Activated effector memory CD4-positive, alpha-beta T cell treated with Interleukin-2 at 50 U/mL for 16 hours (primary cell): ENCODE results near the gene PTGR2.
"Not testable (repeated sequence)": the region's sequence is repeated elsewhere in the genome, so short reads cannot be mapped to it uniquely, and the experiment has no call there.

Source experiments
- DNase-seq: peaks from one replicate; pipeline ENCODE4 v3.0.0-alpha.2; 2020

Gene PTGR2

DNA sequence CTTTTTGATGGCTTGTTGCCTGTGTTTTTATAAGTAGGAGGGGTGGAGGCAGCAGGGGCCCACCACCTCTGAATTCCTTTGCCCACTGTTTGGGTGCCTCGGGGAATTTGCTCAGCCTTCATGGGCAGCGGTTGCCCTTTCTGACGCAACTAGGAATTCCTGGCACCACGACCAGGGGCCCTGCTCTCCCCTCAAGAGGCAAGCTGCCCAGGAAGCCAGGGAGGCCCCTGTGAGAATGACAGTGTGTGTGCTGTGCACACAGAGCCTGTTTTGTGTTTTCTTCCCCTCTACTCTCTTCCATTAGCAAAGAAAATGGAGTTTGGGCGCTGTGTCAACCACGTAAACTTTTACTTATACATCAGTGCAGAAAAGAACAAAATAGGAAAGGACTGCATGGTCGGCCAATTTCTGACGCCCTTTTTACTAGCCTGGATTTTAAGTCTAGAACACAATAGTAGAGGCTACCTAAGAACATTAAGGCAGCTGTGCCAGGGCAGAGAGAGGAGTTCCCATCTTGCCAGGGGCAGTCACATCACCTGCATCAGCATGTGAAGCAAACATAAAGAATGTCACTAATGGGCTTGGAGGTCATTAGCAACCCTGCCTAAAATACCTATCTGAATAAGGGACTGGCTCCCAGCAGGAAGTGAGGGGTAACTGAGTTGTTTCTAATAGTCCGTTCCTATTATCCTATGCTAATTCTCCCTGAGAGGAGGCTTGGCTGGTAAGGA is 17.9 kb upstream of the PTGR2 start:
- DNase-seq, result no peak

DNA sequence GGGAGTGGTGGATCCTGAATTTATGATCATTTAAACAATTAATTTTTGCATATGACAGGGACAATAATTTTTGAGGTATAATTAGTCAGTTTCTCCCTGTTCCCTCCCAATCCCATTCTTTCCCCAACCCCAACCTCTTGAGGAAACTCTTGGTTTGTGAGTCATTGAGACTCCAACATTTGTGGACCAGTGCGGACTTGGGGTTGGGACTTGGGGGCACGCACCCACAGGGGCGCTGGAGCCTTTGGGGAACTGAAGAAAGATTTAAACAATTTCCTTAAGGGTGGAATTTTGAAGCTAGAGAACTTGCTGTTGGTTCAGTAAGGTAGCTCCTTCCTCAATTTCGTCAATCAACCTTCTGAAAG is 17.4 kb upstream of the PTGR2 start:
- DNase-seq, result no peak

DNA sequence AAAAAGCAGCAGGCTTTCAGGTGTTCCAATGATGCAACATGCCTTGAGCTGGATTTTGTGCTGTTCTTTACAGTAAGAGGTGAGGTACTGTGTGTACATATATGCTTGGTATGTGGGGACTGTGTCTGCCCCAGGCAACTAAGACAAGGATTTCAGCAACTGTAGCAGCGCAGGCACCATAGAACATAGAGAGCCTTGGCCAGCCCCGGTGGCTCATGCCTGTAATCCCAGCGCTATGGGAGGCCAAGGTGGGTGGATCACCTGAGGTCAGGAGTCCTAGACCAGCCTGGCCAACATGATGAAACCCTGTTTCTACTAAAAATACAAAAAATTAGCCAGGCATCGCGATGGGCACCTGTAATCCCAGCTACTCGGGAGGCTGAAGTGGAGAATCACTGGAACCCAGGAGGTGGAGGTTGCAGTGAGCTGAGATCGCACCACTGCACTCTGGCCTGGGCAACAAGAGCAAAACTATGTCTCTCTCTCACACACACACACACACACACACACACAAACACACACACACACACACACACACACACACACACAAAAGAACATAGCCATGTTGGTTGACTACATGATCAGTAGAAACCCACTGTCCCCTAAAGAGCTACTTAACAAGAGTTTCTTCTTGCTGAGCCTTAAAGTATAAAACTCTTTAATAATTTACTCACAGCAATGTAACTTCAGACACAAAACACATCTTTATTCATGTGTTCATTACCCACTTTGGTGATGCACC is 13.2 kb upstream of the PTGR2 start:
- DNase-seq, result not testable (repeated sequence)

DNA sequence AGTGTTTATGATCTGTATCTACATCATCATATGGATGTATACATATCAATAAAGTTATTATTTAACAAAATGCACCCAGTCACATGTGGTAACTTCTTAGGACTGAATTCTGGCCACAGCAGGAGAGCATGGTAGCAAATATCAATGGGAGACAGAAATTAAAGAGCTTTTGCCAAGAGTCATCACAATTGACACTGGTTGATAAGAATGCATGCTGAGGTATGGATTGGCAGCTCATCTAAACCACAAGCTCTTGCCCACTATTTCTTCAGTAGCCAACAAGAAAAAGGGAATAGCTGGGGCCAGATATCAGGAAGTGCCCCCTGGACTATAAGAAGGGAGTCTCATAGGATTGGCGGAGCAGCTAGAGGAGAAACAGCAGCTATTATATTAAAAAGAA is 9.4 kb upstream of the PTGR2 start:
- no peak for DNase-seq

DNA sequence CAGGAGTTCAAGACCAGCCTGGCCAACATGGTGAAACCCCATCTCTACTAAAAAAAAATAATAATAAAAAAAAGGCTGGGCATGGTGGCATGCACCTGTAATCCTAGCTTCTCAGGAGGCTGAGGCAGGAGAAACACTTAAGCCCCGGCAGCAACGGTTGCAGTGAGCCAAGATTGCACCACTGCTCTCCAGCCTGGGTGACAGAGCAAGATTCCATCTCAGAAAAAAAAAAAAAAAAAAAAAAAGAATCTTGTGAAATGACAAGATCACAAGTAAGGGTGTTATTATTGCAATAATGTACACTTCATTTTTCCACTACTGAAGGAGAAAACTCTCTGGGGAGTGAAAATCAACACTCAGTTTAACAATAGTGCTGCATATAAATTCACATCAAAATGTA is 8.8 kb upstream of the PTGR2 start:
- DNase-seq, result no peak

DNA sequence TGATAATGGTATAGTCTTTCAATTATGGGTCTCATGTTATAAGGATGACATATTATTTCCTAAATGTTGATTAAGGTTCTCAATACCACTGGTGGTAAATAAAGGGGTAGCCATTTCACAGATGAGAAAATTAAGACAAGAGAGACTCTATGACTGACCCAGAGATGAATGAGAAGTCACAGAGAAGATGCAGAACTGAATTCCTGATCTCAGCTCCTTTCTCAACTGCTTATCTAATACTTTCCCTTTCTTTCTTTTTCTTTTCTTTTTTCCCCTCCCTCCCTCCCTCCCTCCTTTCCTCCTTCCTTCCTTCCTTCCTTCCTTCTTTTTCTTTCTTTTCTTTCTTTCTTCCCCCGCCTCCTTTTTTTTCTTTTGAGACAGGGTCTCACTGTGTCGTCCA is 8.3 kb upstream of the PTGR2 start:
- no peak for DNase-seq

DNA sequence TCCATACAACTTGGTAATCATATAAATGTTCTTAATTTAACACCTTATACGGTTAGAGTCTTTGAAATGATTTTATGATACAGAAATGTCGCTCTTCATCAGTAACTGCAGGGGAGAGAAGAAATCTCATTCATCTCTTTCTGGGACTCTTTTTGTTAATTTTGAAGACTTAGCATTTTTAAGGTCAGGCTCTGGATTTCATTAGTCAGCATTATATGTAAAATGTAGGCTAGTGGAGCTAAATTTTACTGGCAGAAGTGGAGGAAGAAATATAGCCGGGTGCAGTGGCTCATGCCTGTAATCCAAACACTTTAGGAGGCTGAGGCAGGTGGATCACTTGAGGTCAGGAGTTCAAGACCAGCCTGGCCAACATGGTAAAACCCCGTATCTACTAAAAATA is 4.7 kb upstream of the PTGR2 start:
- no peak for DNase-seq

DNA sequence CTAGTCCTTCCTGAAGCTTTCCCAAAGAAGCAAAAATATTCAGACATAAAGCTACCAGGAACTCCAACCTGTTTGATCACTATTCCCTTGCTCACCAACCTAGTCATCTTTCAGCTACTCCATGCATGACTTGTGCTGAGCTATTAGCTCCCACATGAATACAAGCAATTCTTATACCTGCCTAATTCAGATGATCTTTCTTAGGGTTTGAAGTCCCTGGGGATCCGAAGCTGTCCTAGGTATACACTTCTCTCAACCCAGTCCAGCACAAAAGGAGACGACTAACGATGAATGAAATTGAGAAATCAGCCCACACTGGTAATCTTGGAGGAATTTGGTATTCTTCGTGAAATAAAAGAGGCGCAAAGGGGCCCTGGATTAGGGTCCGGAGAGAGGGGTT is 631 bp upstream of the PTGR2 start:
- DNase-seq, result no peak

DNA sequence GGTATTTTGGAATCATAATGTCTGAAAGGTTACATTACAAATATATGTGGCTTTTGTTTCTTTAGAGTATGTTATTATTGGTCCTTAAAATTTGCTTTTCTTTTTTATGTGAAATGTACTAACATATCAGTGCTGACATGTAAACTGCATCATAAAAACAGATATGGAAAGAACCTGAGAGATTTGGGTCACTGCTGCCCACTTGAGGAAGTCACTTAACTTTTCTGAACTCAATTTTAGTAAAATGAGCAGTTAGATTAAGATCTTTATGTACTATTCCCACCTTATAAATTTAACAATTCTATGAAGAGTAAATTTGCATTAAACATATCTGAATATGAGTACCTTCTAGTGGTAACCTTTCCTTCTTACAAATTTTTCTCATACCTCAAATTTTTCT is 7.5 kb downstream of the PTGR2 start:
- DNase-seq, result no peak

DNA sequence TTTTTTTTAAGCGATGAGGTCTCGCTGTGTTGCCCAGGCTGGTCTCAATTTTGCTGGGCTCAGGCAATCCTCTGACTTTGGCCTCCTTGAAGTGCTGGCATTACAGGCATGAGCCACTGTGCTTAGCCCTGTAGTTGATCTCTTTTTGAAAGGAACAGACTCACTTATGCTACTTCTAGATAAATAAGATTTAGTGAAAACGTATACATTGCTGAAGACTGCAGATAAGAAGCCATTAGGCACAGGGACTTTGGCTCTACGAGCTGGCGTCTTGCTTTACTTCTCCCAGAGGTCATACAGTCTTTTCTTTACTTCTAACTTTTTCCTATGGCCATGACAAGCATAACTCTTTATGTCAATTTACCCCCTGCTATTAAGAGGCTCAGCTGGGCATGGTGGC is 9.4 kb downstream of the PTGR2 start:
- DNase-seq, result no peak

DNA sequence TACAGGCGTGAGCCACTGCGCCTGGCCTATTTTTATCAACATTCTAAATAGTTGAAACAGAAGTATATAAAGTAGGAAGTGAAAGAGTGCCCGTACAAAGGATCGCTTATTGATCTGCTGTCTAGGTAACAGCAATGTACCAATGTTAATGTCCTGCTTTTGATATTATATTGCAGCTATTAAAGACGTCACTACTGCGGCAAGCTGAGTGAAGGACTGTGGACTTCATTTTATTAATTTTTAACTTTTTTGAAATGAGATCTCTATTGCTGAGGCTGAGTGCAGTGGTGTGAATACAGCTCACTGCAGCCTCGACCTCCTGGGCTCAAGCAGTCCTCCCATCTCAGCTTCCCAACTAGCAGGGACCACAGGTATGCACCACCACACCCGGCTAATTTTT is 10.8 kb downstream of the PTGR2 start:
- no peak for DNase-seq

DNA sequence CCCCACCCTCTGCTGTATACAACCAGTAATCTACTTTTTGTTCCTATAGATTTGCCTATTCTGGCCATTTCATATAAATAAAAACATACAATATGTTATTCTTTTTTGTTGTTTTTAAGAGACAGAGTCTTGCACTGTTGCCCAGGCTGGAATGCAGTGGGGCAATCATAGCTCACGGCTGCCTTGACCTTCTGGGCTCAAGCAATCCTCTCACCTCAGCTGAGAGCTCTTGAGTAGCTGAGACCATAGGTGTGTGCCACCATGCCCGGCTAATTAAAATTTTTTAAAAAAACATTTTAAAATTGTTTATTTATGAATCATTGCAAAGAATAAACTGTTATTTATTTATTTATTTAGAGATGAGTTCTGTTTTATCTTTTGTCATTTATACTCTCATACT is 11.6 kb downstream of the PTGR2 start:
- DNase-seq, result no peak

DNA sequence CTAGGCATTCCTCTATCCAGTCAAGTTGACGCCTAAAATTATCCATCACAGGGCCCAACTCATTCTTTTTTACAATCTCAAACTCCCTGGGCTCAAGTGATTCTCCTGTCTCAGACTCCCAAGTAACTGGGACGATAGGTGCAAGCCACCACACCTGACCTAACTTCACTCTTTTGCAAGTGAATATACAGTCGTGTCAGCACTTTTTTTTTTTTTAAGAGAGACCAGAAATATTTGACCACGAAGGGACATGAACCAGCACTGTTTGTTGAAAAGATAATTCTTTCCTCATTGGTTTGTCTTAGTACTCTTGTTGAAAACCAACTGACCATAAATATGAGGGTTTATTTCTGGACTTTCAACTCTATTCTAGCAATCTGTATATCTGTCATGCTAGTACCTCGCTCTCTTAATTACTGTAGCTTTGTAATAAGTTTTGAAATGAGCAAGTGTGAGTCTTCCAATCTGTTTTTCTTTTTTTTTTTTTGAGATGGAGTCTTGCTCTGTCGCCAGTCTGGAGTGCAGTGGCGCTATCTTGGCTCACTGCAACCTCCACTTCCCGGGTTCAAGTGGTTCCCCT is 14.0 kb downstream of the PTGR2 start:
- DNase-seq, result no peak

DNA sequence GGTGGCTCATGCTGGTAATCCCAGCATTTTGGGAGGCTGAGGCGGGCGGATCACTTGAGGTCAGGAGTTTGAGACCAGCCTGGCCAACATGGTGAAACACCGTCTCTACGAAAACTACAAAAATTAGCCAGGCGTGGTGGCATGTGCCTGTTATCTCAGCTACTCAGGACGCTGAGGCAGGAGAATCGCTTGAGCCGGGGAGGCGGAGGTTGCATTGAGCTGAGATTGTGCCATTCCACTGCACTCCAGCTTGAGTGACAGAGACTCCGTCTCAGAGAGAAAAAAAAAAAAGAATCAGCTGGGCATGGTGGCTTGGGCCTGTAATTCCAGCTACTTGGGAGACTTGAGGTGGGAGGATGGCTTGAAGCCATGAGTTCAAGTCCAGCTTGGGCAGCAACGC is 18.1 kb downstream of the PTGR2 start:
- DNase-seq, result not testable (repeated sequence)

DNA sequence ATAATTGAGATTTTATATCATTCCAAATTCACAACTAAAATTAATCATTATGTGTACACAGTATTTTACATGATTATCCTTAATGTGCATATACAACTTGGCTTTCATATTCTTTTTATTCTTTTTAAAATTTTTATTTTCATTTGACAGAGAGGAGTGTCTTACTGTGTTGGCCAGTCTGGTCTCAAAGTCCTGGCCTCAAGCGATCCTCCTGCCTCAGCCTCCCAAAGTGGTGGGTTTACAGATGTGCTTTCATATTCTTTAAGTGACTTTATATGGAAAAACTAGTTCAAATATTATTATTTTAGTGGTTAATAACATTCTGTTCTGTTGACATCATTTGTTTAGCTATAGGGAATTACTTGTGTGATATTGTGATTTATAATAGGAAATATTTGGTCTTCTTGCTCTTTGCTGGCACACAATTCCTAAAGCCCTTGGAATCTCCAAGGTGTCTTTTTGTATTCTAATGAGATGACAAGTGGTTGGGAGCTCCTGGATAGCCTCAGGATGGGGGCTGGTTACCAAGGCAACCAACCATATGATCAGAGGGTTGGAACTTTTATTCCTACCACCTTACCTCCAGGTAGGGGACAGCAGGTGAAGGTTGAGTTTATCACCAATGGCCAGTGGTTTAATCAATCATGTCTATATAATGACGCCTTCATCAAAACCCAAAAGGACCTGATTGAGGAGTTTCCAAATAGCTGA is 19.0 kb downstream of the PTGR2 start:
- DNase-seq, result no peak

DNA sequence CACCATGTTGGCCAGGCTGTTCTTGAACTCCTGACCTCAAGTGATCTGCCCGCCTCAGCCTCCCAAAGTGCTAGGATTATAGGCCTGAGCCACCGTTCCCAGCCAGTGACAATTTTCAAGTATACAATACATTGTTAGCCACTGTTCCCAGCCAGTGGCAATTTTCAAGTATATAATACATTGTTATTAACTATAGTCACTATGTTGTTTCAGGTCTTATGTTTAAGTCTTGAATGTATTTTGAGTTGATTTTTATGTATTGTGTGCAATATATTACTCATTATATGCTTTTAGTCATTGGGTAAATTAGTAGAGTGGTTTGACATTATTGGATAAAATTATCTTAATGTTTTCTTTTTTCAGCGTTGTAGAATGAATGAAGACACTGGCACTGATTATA is 22.0 kb downstream of the PTGR2 start:
- no peak for DNase-seq

DNA sequence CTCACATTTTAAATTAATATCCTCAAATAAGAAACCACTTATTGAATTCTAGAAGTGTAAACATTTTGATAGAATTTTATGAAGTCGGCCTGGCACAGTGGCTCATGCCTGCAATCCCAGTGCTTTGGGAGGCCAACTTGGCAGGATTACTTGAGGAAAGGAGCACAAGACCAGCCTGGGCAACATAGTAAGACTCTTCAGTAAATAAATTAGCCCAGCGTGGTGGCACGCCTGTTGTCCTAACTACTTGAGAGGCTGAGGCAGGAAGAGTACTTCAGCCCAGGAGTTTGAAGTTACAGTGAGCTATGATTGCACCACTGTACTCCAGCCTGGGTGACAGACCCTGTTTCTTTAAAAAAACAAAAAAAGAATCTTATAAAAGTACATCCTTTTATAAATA is 26.2 kb downstream of the PTGR2 start:
- DNase-seq, result no peak

DNA sequence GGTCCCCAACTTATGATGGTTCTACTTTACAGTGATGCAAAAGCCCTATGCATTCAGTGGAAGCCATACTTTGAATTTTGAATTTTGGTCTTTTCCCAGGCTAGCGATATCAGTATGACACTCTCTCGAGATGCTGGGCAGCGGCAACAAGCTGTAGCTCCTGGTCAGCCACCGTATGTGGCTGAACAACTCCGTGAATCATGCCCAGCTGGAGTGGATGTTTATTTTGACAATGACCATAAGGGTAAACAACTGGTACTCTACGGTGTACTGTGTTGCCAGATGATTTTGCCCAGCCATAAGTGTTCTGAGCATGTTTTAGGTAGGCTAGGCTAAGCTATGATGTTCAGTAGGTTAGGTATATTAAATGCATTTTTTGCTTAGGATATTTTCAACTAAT is 26.8 kb downstream of the PTGR2 start:
- no peak for DNase-seq

DNA sequence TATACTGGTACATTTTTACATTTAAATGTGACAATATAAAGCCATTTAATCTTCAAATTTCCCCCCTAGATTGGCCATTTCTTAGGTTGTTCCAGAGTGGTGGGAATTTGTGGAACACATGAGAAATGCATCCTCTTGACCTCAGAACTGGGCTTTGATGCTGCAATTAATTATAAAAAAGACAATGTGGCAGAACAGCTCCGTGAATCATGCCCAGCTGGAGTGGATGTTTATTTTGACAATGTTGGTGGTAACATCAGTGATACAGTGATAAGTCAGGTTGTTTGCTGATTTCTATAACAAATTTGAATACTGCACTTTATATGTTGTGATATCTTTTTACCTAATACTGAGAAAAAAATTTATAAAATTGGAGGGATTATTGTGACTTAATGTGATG is 27.4 kb downstream of the PTGR2 start:
- DNase-seq, result no peak

DNA sequence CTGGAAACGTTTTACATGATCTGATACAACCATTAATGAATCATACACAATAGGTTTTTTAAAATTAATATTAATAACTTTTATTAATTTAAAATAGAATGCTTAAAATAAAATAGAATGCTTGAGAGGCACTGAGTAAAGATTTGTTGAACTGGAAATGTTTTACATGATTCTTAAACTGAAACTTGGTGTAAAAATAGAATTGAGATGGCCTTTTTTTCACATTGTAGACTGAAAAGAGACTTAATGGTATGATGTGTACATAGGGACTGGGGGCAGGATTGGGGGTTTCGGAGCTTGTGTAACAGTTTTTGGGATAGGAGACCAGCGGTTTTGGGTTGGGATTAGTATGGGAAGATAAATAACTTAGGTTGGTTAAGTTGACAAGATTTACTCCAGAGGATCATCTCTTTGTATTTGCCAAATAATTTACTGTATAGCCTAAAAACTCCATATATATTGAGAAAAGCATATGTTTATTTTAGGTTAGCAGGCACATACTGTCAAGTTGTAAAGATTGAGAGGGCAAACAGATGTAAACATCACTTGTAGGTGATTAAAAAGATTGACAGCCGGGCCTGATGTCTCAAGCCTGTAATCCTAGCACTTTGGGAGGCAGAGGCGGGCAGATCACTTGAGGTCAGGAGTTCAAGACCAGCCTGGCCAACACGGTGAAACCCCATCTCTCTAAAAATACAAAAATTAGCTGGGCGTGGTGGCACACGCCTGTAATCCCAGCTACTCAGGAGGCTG is 33.0 kb downstream of the PTGR2 start:
- DNase-seq, result no peak

DNA sequence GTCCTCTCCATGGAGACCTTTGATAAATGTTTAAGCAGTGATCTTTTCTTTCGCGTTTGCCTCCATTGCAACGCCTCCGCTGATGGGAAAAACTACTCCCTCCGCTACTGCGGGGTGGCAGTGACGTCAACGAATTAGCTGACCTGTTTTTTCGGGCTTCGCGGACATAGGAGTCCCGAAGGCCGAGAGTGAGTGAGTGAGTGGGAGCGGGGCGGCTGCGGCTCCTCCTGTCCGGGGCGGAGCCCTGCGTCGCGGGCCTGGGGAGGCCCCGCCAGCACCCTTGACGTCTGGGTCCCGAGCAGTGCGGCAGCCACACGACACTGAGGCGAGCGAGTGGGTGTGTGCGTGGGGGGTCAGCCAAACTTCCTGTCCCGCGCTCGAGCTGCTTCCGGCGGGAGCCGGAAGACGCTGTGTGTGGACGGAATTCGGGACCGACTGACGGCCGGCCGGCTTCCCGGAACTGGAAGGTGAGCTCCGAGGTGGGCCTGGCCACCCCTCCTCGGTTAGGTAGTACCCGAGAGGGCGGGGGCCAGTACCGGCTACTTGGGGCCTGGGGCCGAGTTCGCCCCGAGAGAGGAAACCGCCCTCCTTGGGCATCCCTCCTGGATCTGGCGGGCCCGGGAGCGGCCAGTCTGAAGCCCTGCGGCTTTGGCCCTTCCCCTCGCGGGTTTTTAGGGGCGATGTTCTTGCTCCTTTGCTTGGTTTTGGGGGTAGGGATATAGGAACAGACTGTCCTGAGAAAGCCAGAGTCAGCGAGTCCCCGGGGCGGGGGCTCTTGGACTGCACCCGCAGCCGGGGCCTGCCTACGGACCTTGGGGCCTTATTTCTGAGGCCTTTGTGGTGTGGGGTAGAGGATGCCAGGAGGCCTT is 35.1 kb downstream of the PTGR2 start, which contains the start of gene ZNF410:
TSS of gene ZNF410 (plus strand) at position 411 of the 869 bp plus-strand sequence. CDS start 5,317 bp downstream, outside the sequence.
- DNase-seq, result peak; percentile 74

DNA sequence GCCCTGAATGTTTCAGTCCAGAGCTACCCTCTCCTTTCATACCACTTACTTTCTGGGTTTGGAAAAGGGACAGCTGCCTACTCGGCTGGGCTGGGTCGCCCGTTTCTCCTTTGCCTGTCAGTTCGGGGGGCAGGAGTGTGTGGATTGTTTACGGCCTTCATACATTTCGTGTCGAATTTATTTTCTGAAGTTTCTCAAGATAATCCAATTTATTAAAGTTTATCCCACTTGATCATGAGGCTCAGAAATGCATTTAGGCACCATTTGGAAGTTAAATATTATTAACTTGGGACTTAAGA is 35.6 kb downstream of the PTGR2 start:
- DNase-seq, result no peak
